ENCODE results near the gene ABHD8.

ABHD8 gene

GRCh38 chr19:17259118-17259780 lies 44.0 kb downstream of the ABHD8 start:
- TF ChIP-seq ZFX (IDR thresholded peaks at IDR 0.05; ENCODE audit: borderline replicate concordance): no peak
- TF ChIP-seq, protein P1, sequence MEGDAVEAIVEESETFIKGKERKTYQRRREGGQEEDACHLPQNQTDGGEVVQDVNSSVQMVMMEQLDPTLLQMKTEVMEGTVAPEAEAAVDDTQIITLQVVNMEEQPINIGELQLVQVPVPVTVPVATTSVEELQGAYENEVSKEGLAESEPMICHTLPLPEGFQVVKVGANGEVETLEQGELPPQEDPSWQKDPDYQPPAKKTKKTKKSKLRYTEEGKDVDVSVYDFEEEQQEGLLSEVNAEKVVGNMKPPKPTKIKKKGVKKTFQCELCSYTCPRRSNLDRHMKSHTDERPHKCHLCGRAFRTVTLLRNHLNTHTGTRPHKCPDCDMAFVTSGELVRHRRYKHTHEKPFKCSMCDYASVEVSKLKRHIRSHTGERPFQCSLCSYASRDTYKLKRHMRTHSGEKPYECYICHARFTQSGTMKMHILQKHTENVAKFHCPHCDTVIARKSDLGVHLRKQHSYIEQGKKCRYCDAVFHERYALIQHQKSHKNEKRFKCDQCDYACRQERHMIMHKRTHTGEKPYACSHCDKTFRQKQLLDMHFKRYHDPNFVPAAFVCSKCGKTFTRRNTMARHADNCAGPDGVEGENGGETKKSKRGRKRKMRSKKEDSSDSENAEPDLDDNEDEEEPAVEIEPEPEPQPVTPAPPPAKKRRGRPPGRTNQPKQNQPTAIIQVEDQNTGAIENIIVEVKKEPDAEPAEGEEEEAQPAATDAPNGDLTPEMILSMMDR (IDR thresholded peaks at IDR 0.05): no peak

DNA sequence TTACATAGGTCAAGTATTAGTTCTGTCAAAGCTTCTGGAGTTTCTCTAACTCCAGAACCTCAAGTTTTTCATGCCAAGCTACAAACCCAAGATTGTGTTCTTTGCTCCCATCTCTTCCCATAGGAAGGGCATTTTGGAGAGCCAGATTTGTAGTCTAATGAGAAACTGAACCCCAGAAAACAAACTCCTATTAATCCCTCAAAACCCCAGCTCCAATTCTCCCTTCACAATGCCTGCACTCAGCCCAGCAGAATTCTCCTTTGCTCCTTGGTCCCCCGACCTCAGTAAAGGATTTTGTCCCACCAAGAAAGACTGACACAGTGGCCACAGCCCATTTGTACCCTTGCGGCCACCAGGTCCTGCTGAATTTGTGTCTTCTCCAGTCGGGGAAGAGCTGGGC lies 47.1 kb downstream of the ABHD8 start:
- TF ChIP-seq, protein P1 (IDR thresholded peaks at IDR 0.05): no peak
- no peak for TF ChIP-seq ZFX (IDR thresholded peaks at IDR 0.05; ENCODE audit: borderline replicate concordance)
- H3K27ac ChIP-seq: no peak overlapping the region

More at GRCh38 chr19:17259118-17259780, 44.0 kb downstream of the ABHD8 start:
- no peak overlapping the region for H3K27ac ChIP-seq

DNA sequence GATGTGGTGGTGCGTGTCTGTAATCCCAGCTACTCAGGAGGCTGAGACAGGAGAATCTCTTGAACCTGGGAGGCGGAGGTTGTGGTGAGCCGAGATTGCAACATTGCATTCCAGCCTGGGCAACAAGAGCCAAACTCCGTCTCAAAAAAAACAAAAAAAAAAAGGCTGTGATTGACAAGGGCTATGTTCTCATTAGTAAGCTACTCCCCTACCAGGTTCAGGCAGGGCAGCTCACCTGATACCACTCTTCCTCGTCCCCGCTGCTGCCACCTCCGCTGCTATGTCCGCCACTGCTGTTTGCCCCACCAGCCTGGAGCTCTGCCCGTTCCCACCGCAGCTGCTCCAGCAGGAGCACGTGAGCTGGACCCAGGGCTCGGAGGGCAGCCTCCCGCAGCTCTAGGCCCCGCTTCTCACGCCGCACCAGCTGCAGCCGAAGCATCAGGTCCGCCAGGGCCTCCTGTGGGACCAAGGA lies 48.0 kb downstream of the ABHD8 start:
- TF ChIP-seq, protein P1 (IDR thresholded peaks at IDR 0.05): no peak
- no peak for TF ChIP-seq ZFX (IDR thresholded peaks at IDR 0.05; ENCODE audit: borderline replicate concordance)
- no peak overlapping the region for H3K27ac ChIP-seq

- no peak for TF ChIP-seq ZFX (IDR thresholded peaks at IDR 0.05; ENCODE audit: borderline replicate concordance)
- TF ChIP-seq, protein P1 (IDR thresholded peaks at IDR 0.05): no peak
- H3K27ac ChIP-seq: no peak overlapping the region
Measured at GRCh38 chr19:17254636-17255035, 48.6 kb downstream of the ABHD8 start.

DNA sequence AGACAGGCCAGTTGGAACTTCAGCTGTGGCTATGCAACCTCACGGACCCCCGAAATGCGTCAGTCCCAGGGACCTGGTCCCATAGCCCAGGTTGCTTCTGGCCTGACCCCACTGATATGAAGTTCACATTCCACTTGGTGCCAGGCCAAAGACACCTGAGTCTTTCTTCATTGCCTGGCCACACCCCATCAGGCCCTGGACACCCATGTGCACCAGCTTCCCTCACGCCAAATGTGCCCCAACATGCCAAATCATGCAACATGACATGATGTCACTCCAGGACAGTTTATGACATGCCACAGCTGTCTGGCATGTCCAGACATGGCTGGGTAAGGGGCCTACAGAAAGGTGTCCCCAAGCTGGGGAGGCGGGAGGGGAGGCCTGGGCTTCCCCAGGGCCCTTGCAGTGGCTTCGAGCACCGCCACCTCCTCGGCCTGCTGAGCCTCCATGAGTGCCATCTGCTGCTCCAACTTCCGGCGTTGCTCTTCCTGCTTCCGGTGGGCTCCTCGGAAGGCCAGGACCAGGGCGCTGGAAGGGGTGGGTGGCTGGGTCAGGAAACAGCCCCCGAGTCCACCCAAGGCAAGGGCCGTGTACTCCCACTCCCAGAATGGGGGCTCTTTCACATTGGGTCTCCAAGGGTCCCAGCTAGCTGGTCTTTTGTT lies 53.2 kb downstream of the ABHD8 start:
- H3K27ac ChIP-seq: no peak overlapping the region
- no peak for TF ChIP-seq ZFX (IDR thresholded peaks at IDR 0.05; ENCODE audit: borderline replicate concordance)
- TF ChIP-seq, protein P1 (IDR thresholded peaks at IDR 0.05): no peak

GRCh38 chr19:17248011-17248776 lies 55.0 kb downstream of the ABHD8 start:
- H3K27ac ChIP-seq: peak overlapping the region; percentile 92; the same call in 1 of the 2 replicates
- TF ChIP-seq ZFX (IDR thresholded peaks at IDR 0.05; ENCODE audit: borderline replicate concordance): no peak
- TF ChIP-seq, protein P1 (IDR thresholded peaks at IDR 0.05): no peak

All from 22Rv1 (cell line).